ENCODE results near the gene SNED1.

SNED1 gene

GRCh38 chr2:240999873-241000541 is 1.6 kb downstream of the SNED1 start:
- DNase-seq (ENCODE audit: low read depth), result no peak
- TF ChIP-seq CTCF (IDR thresholded peaks at IDR 0.05; ENCODE audit: control insufficient read depth, insufficient read depth, low read depth, low read length, missing control alignments), result no peak
- peak overlapping the region; percentile 70 for H3K4me3 ChIP-seq (ENCODE audit: control insufficient read depth, low read depth, low read length)

GRCh38 chr2:241000831-241001321 is 2.5 kb downstream of the SNED1 start:
- H3K4me3 ChIP-seq (ENCODE audit: control insufficient read depth, low read depth, low read length), result no peak overlapping the region
- TF ChIP-seq CTCF (IDR thresholded peaks at IDR 0.05; ENCODE audit: control insufficient read depth, insufficient read depth, low read depth, low read length, missing control alignments), result no peak
- no peak for DNase-seq (ENCODE audit: low read depth)

GRCh38 chr2:241001413-241002274 is 3.2 kb downstream of the SNED1 start:
- DNase-seq (ENCODE audit: low read depth), result no peak
- TF ChIP-seq CTCF (IDR thresholded peaks at IDR 0.05; ENCODE audit: control insufficient read depth, insufficient read depth, low read depth, low read length, missing control alignments), result no peak
- no peak overlapping the region for H3K4me3 ChIP-seq (ENCODE audit: control insufficient read depth, low read depth, low read length)

- no peak overlapping the region for H3K4me3 ChIP-seq (ENCODE audit: control insufficient read depth, low read depth, low read length)
- no peak for TF ChIP-seq CTCF (IDR thresholded peaks at IDR 0.05; ENCODE audit: control insufficient read depth, insufficient read depth, low read depth, low read length, missing control alignments)
- DNase-seq (ENCODE audit: low read depth), result no peak
Measured at GRCh38 chr2:241002275-241003046, 4.0 kb downstream of the SNED1 start.

- TF ChIP-seq CTCF (IDR thresholded peaks at IDR 0.05; ENCODE audit: control insufficient read depth, insufficient read depth, low read depth, low read length, missing control alignments), result no peak
- no peak for DNase-seq (ENCODE audit: low read depth)
- no peak overlapping the region for H3K4me3 ChIP-seq (ENCODE audit: control insufficient read depth, low read depth, low read length)
Measured at GRCh38 chr2:241003047-241003360, 4.6 kb downstream of the SNED1 start.

- no peak for TF ChIP-seq CTCF (IDR thresholded peaks at IDR 0.05; ENCODE audit: control insufficient read depth, insufficient read depth, low read depth, low read length, missing control alignments)
- H3K4me3 ChIP-seq (ENCODE audit: control insufficient read depth, low read depth, low read length), result no peak overlapping the region
- no peak for DNase-seq (ENCODE audit: low read depth)
Measured at GRCh38 chr2:241003369-241003768, 5.0 kb downstream of the SNED1 start.

Measured in AG09309 (cell line).